SK-N-SH (cell line): ENCODE measurements around the gene TRPV6.

Experiments
- EP300 ChIP-seq, 2 experiments: IDR thresholded peaks; 2 replicates each; pipeline versions ENCODE4 v1.4.0 to v1.6.1; 2012; ENCODE audit warnings: borderline replicate concordance in 1 of 2, low read depth in 1 of 2, low read length in 1 of 2
- FOXJ3 ChIP-seq: sonication (generic); formaldehyde crosslinking; IDR thresholded peaks from 2 replicates; pipeline ENCODE4 v1.5.1; 2020; ENCODE audit warnings: mild to moderate bottlenecking, missing genetic modification reagents
- MEF2A ChIP-seq: IDR thresholded peaks from 2 replicates; pipeline ENCODE4 v1.4.0; 2012; ENCODE audit warnings: low read depth, borderline replicate concordance
- NFIC ChIP-seq: IDR thresholded peaks from 2 replicates; pipeline ENCODE4 v1.4.0; 2012; ENCODE audit warnings: borderline replicate concordance
- POLR2AphosphoS5 ChIP-seq: IDR thresholded peaks from 2 replicates; pipeline ENCODE4 v1.6.1; 2012; ENCODE audit warnings: low read depth, low read length
- SMC3 ChIP-seq: IDR thresholded peaks from 2 replicates; pipeline ENCODE4 v1.6.1; 2012; ENCODE audit warnings: low read depth, low read length, improper control_type of control experiment
- TAF1 ChIP-seq: IDR thresholded peaks from 2 replicates; pipeline ENCODE4 v1.6.1; 2012; ENCODE audit warnings: low read depth, mild to moderate bottlenecking, low read length, moderate library complexity, borderline replicate concordance
- TCF12 ChIP-seq: IDR thresholded peaks from 2 replicates; pipeline ENCODE4 v1.4.0; 2012
- YY1 ChIP-seq: IDR thresholded peaks from 2 replicates; pipeline ENCODE4 v1.4.0; 2012; ENCODE audit warnings: low read depth, mild to moderate bottlenecking
- TF ChIP-seq, protein P1 (sequence below): fragments of 200-600 bp; sonication (generic); IDR thresholded peaks from 2 replicates; pipeline ENCODE4 v1.6.1; 2017; ENCODE audit warnings: antibody characterized with exemption, mild to moderate bottlenecking, moderate library complexity
- TF ChIP-seq, protein P2 (sequence below): IDR thresholded peaks from 2 replicates; pipeline ENCODE4 v1.6.1; 2012; ENCODE audit warnings: mild to moderate bottlenecking, low read depth, low read length, moderate library complexity
- TF ChIP-seq, protein P3 (sequence below): IDR thresholded peaks from 2 replicates; pipeline ENCODE4 v1.4.0; 2012; ENCODE audit warnings: low read depth, borderline replicate concordance
- TF ChIP-seq, protein P4 (sequence below): IDR thresholded peaks from 2 replicates; pipeline ENCODE4 v1.4.0; 2012; ENCODE audit warnings: low read depth, borderline replicate concordance

DNA sequence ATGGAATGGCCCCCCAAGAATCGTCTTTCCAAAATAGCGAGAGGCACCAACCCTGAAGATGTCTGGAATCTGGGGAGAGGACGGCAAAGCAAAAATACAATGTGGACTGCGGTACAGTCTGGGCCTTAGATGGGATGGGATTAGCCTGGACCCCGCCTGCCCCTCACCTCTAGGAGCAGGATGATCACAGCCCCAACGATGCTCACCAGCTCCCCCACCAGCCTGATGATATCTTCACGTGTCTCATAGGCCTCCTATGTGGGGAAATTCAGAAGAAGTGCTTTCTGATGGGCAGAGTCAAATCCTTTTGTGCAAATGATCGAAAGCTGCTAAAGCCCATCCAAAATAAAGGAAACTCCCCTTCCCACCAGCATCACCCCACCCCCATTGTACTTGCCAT is 29.8 kb upstream of the TRPV6 start:
- TF ChIP-seq SMC3: no peak
- TF ChIP-seq, protein P1, sequence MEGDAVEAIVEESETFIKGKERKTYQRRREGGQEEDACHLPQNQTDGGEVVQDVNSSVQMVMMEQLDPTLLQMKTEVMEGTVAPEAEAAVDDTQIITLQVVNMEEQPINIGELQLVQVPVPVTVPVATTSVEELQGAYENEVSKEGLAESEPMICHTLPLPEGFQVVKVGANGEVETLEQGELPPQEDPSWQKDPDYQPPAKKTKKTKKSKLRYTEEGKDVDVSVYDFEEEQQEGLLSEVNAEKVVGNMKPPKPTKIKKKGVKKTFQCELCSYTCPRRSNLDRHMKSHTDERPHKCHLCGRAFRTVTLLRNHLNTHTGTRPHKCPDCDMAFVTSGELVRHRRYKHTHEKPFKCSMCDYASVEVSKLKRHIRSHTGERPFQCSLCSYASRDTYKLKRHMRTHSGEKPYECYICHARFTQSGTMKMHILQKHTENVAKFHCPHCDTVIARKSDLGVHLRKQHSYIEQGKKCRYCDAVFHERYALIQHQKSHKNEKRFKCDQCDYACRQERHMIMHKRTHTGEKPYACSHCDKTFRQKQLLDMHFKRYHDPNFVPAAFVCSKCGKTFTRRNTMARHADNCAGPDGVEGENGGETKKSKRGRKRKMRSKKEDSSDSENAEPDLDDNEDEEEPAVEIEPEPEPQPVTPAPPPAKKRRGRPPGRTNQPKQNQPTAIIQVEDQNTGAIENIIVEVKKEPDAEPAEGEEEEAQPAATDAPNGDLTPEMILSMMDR: no peak
- TF ChIP-seq MEF2A: no peak
- no peak for TF ChIP-seq YY1
- TF ChIP-seq POLR2AphosphoS5: no peak
- TF ChIP-seq NFIC: no peak
- no peak for TF ChIP-seq TAF1
- TF ChIP-seq, protein P2, sequence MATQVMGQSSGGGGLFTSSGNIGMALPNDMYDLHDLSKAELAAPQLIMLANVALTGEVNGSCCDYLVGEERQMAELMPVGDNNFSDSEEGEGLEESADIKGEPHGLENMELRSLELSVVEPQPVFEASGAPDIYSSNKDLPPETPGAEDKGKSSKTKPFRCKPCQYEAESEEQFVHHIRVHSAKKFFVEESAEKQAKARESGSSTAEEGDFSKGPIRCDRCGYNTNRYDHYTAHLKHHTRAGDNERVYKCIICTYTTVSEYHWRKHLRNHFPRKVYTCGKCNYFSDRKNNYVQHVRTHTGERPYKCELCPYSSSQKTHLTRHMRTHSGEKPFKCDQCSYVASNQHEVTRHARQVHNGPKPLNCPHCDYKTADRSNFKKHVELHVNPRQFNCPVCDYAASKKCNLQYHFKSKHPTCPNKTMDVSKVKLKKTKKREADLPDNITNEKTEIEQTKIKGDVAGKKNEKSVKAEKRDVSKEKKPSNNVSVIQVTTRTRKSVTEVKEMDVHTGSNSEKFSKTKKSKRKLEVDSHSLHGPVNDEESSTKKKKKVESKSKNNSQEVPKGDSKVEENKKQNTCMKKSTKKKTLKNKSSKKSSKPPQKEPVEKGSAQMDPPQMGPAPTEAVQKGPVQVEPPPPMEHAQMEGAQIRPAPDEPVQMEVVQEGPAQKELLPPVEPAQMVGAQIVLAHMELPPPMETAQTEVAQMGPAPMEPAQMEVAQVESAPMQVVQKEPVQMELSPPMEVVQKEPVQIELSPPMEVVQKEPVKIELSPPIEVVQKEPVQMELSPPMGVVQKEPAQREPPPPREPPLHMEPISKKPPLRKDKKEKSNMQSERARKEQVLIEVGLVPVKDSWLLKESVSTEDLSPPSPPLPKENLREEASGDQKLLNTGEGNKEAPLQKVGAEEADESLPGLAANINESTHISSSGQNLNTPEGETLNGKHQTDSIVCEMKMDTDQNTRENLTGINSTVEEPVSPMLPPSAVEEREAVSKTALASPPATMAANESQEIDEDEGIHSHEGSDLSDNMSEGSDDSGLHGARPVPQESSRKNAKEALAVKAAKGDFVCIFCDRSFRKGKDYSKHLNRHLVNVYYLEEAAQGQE: no peak
- TF ChIP-seq EP300 (IDR thresholded peaks at IDR 0.05; ENCODE audit: borderline replicate concordance in 1 of 2, low read depth in 1 of 2, low read length in 1 of 2): no peak
- no peak for TF ChIP-seq TCF12
- TF ChIP-seq, protein P3, sequence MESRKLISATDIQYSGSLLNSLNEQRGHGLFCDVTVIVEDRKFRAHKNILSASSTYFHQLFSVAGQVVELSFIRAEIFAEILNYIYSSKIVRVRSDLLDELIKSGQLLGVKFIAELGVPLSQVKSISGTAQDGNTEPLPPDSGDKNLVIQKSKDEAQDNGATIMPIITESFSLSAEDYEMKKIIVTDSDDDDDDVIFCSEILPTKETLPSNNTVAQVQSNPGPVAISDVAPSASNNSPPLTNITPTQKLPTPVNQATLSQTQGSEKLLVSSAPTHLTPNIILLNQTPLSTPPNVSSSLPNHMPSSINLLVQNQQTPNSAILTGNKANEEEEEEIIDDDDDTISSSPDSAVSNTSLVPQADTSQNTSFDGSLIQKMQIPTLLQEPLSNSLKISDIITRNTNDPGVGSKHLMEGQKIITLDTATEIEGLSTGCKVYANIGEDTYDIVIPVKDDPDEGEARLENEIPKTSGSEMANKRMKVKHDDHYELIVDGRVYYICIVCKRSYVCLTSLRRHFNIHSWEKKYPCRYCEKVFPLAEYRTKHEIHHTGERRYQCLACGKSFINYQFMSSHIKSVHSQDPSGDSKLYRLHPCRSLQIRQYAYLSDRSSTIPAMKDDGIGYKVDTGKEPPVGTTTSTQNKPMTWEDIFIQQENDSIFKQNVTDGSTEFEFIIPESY: no peak
- TF ChIP-seq FOXJ3: no peak
- TF ChIP-seq, protein P4, sequence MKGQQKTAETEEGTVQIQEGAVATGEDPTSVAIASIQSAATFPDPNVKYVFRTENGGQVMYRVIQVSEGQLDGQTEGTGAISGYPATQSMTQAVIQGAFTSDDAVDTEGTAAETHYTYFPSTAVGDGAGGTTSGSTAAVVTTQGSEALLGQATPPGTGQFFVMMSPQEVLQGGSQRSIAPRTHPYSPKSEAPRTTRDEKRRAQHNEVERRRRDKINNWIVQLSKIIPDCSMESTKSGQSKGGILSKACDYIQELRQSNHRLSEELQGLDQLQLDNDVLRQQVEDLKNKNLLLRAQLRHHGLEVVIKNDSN: no peak
